Measurements from ENCODE around the gene RHOT2.
A peak's percentile ranks its signal among the peaks of the same experiment; 100 is the strongest.
"Not testable (repeated sequence)": the region's sequence is repeated elsewhere in the genome, so short reads cannot be mapped to it uniquely, and the experiment has no call there.

RHOT2 gene

GRCh38 chr16:681746-682427, 14.0 kb downstream of the RHOT2 start:
- DNase-seq (ENCODE audit: low read depth) = no peak

GRCh38 chr16:682493-683395, 14.8 kb downstream of the RHOT2 start:
- no peak for DNase-seq (ENCODE audit: low read depth)

- no peak for DNase-seq (ENCODE audit: low read depth)
Observed at GRCh38 chr16:683396-684070, 15.6 kb downstream of the RHOT2 start.

DNA sequence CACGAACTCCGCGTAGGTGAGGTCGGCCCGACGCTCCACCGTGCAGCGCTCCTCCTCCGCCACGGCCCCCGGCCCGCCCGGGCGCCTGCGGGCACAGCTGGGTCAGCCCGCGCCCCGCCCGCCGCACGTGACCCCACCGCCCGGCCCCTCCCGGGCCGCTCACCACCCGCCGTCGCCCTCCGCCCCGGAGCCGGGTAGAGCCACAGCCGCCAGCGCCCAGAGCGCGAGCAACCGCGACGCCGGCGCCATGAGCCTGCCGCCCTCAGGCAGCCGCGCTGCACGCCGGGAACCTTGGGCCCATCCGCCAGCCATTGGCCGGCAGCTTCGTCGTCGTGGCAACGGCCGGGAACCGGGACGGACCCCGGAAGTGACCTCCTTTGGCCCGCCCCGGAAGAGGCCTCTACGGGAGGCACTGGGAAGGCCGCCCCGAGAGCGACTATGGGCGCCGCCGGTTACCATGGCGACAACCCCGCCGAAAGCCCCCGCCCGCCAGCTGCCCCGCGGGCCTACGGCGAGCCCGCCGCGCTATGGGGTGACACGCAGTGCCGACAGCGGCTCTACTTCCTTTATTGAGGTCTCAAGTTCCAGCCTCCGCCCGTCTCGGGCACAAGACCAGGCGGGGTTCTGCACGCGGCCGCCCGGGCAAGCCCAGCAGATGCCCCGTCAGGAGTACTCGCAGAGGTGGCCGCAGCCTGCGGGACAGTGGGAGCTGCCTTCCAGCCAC, 16.3 kb downstream of the RHOT2 start, which contains the start of gene JMJD8:
TSS of gene JMJD8 (minus strand) at position 264 of the 724 bp plus-strand sequence. CDS start at position 249, 15 bp downstream.
- peak; percentile 97 for DNase-seq (ENCODE audit: low read depth)

GRCh38 chr16:684961-685696, 17.2 kb downstream of the RHOT2 start:
- DNase-seq (ENCODE audit: low read depth) = no peak

DNA sequence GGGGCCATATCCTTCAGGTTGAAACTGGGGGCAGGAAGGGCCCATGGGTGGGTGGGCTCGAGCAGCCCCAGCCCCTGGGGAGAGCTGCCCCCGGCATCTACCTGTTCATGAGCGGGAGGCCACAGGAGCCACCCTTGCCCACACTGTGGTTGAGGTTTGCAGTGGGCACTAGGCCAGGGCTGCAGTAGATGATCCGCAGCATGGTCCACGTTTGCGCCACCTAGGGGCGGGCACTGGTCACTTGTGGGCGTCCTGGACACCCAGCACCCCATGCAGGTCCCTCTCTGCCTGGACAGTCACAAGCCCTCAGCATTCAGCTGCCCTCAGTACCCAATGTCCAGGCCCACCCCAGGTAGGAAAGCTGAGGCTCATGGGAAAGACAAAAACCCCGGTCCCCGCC, 18.0 kb downstream of the RHOT2 start:
- no peak for DNase-seq (ENCODE audit: low read depth)

DNA sequence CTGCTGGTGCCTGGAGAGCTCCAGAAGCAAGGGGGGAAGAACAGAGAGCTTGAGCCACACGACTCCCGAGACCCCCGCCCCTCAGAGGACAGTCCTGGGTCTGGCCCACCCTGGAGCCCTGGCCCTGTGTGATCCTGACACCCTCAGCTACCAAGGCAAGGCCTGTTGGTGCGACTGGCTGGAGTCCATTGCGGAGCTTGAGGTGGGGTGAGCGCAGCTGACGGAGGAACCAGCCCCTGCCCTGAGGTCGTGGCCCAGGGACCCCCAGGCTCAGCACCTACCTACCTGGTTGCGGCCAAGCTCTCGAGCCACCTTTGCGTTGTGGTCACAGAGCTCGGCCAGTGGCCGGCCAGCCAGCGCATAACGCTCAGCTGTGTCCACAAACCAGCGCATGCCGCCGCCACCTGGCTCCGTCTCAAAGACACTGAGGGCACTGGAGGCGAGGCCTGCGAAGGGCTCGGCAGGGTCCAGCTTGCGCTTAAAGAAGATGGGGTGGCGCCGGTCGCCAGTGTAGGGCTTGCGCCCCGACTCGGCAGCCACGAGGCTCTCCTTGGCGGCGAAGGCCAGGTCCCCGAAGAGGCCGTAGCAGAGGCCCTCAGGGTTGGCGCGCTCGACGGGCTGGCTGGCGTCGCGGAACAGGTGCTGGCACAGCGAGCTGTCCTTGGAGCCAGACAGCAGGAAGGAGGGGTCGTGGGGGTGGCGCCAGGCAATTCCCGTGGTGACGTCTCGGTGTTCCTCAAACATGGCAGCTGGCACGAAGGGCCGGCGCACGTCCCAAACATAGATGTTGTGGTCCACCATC, 18.7 kb downstream of the RHOT2 start:
- DNase-seq (ENCODE audit: low read depth) = no peak

DNA sequence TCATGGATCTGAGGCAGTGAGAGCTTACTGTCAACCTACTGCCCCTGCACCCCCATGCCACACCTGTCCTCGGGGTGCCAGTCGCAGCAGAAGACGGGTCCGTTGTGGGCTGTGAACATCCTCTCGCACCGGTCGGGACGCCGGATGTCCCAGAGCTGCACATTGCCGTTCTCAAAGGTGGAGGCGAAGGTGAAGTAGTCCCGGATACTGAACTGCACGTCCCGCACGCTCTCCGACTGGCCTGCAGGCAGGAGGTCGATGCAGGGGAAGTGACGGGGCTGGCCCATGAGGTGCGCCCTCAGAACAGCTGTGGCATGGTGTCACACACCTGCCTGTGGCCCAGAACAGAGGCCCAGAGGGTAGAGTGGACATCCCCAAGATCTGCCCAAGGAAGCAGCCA, 19.6 kb downstream of the RHOT2 start:
- DNase-seq (ENCODE audit: low read depth) = no peak

DNA sequence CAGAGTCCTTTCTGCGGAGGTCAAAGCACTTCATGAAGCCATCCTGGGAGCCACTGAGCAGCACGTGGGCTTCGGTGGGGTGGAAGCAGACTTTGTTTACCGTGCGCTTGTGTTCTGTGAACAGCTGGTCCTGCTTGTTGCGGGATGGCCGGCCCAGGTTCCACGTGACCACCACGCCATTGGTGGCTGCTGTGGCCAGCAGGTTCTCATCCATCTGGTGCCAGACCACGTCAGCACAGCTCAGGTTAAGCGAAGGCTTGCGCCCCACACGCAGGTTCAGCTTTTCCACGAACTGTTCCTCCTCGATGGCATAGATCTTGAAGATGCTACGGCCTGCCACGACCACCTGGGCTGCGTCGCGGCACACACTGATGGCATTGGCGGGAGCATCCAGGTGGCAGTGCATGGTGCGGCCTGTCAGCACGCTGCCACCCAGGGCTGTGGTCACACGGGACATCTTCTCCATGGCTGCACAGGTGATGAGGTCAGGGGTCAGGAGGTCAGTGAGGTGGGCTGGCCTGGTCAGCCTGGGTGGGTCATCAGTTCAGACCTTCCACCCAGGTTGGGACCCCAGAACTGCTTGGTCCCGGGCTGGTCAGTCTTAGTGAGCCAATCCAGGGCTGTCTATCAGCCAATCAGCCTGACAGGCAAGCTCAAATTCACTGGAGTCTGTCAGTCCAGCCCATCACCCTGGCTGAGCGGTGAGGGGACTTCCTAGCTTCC, 21.4 kb downstream of the RHOT2 start:
- no peak for DNase-seq (ENCODE audit: low read depth)

DNA sequence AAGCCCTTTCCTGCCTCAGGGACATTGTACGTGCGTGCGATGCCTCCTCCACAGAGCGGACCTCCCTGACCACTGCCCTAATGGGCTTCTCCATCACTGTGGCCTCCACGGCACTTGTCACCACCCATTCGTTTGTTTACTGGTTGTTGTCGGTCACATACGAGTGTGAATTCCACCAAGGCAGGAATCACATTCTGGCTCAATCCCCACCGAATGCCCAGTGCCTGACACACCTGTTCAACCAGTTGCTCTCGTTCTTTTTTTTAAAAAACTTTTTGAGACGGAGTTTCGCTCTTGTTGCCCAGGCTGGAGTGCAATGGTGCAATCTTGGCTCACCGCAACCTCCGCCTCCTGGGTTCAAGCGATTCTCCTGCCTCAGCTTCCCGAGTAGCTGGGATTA, 23.3 kb downstream of the RHOT2 start:
- not testable (repeated sequence) for DNase-seq (ENCODE audit: low read depth)

GRCh38 chr16:692356-693108, 24.6 kb downstream of the RHOT2 start:
- no peak for DNase-seq (ENCODE audit: low read depth)

- no peak for DNase-seq (ENCODE audit: low read depth)
Observed at GRCh38 chr16:693364-693763, 25.4 kb downstream of the RHOT2 start.

- no peak for DNase-seq (ENCODE audit: low read depth)
Observed at GRCh38 chr16:693766-694165, 25.8 kb downstream of the RHOT2 start.

DNA sequence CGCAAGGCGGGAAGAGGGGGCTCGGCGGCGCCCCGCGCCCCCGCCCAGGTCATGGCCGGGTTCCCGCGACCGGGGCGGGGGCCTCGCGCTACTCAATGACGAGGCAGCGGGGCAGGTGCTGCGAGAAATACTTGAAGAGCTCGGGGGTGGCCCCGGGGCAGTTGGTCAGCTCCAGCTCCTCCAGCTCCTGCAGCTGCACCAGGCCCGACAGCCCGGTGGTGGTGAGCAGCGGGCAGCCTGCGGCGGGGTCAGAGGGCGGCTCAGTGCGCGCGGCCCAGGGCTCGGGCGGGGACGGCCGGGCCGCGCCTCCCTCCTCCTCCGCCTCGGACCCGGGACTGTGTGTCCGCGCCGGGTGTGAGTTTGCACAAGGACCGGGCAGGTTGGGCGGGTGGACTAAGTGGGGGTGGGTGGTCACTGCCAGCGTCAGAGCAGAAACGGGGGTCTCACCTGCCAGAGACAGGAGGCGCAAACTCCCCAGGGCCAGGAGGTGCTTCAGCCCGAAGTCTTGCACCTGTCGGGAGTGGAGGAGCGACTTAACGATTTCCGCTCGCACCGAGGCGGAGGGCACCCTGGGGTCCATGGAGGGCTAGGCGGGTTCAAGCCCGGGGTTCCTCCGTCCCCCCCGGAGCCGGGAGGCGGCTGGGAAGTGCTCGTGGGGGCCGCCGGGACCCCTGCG, 26.4 kb downstream of the RHOT2 start:
- no peak for DNase-seq (ENCODE audit: low read depth)

- no peak for DNase-seq (ENCODE audit: low read depth)
Observed at GRCh38 chr16:694863-695354, 27.0 kb downstream of the RHOT2 start.

- peak; percentile 75 for DNase-seq (ENCODE audit: low read depth)
Observed at GRCh38 chr16:695355-696089, 27.6 kb downstream of the RHOT2 start.

DNA sequence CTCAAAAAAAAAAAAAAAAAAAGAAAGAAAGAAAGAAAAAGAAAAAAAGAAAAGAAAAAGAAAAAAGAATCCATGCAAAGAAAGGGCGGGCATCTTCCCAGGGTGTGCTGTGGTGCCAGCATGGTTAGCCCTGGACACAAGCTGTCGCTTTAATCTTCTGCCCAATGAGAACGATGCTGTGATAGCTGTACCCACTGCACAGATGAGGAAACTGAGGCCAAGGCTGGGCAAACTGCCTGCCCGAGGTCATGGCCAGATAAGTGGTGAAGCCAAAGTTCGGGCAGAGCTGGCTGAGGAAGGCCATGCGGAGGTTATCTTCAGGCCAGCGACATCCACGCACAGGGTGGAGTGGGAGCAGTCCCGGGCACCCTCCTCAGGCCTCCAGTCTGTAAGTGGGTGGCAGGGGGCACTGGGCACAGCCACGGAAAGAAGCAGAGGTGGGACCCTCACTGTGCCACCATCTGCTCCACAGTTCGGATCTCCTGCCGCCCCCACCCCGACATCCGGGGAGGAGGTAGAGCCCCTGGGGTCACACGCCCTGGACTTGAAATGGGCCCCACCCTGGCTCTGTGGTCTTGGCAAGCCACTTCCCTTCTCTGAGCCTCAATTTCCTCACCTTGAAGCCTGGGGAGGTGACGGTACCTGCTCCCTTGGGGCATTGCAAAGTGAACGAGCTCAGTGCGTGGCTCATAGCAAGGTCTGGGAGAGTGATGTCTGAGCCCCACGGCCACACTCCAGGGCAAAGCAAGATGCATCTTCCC, 31.2 kb downstream of the RHOT2 start:
- DNase-seq (ENCODE audit: low read depth) = no peak

Data from activated T-cell treated with anti-CD3 and anti-CD28 coated beads for 48 hours (primary cell).